Breast epithelium (tissue), 4 donors: ENCODE data around the gene GRIK4. TPM values are rescaled to one million over a fixed set of nuclear protein-coding genes. Genes with fewer than 3 reads are reported as not detected.

Experiments
- DNase-seq, 2 donors: peaks; one replicate each; pipeline ENCODE4 v3.0.0-alpha.2; 2019; ENCODE audit warnings: low spot score in 2 of 2
- H3K27ac ChIP-seq, 2 donors: fragments of 200-600 bp; sonication (generic) in 1 of 2; one replicate each; pipeline ENCODE4 v1.5.1; 2016 to 2019; ENCODE audit warnings: mild to moderate bottlenecking in 1 of 2
- H3K27me3 ChIP-seq, 2 donors: fragments of 200-600 bp; sonication (generic) in 1 of 2; one replicate each; pipeline versions ENCODE4 v1.5.1 to v1.6.0; 2017 to 2019; ENCODE audit warnings: control low read depth in 1 of 2, mild to moderate bottlenecking in 1 of 2
- H3K36me3 ChIP-seq: fragments of 200-600 bp; one replicate; pipeline ENCODE4 v1.5.1; 2019
- H3K4me1 ChIP-seq, 2 donors: fragments of 200-600 bp; sonication (generic); one replicate each; pipeline ENCODE4 v1.5.1; 2016 to 2019; ENCODE audit warnings: control low read depth in 1 of 2
- H3K4me3 ChIP-seq, 3 donors: fragments of 200-600 bp; sonication (generic); 1 replicate in 2 of 3; 2 replicates in 1 of 3; pipeline ENCODE4 v1.5.1; 2016 to 2019; ENCODE audit warnings: mild to moderate bottlenecking in 3 of 3, moderate library complexity in 2 of 3
- H3K9me3 ChIP-seq, 2 donors: fragments of 200-600 bp; sonication (generic) in 1 of 2; one replicate each; pipeline ENCODE4 v1.5.1; 2016 to 2019; ENCODE audit warnings: control low read depth in 1 of 2
- POLR2A ChIP-seq: fragments of 450-650 bp; IDR thresholded peaks from one replicate; pipeline ENCODE4 v1.6.1; 2016; ENCODE audit warnings: antibody characterized with exemption, mild to moderate bottlenecking, moderate library complexity
- POLR2AphosphoS5 ChIP-seq, 3 donors: sonication (generic); formaldehyde crosslinking; IDR thresholded peaks; one replicate each; pipeline ENCODE4 v1.6.1; 2017; ENCODE audit warnings: antibody characterized with exemption in 3 of 3
- intact Hi-C: fragments of 100-400 bp; cut with DNase I; formaldehyde crosslinking; loops from one replicate; pipeline ENCODE4 v1.15.1; 2023; ENCODE audit warnings: low total_unique reads
- total RNA-seq, 3 donors: library from RNA; depleted of rRNA; stranded (reverse); fragments of >200 nt; gene quantifications; one replicate each; pipeline ENCODE4 v1.1.0, GENCODE V29; 2016
- TF ChIP-seq, protein P1 (sequence below), 3 donors: fragments of 450-650 bp; IDR thresholded peaks; one replicate each; pipeline ENCODE4 v1.5.1; 2016 to 2017; ENCODE audit warnings: antibody characterized with exemption in 3 of 3, mild to moderate bottlenecking in 3 of 3, moderate library complexity in 3 of 3

GRIK4 gene
- total RNA-seq, 3 donors from 2014 or later = 0.29 to 0.66 TPM; not detected in 1

DNA sequence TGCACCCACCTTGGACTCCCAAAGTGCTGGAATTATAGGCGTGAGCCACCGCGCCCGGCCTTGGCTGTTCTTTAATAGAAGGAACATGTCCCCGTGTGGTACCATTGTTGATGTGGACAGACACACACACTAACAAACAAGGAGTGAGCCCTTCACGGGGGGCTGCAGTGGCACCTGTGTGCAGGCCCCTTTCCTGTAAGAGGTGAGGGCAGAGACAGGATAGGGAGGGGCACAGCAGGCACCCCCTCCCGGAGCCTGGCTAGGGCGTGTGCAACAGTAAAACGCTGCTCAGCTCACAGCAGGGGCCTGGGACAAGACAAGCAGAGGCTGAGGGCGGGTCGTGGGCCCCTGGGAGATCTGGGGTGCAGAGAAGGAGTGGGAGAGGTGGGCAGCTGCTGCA, 37.8 kb downstream of the GRIK4 start:
- H3K27me3 ChIP-seq = no peaks in the 10 kb centered on the region
- no peak for DNase-seq
- intact Hi-C loops = no loop called here

DNA sequence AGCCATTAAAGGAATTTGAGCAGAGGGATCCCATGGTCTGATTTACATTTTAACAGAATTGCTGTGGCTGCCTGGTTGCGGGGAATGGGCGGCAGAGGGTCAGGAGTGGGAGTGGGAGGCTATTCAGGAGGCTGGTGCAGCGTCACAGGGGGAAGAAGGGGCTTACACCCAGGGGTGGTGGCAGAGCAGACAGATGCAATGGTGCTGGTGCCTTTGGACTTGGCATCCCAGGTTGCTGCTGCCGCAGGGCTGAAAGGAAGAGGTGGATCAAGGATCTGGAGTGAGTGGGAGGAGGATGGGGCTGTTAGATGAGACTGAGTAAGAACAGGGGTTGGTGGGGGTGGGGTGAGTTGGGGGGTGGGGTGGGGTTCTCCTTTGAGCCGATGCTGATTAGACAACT, 38.5 kb downstream of the GRIK4 start:
- no peaks in the 10 kb centered on the region for H3K27me3 ChIP-seq
- H3K4me3 ChIP-seq = no peak overlapping the region
- no peaks in the 10 kb centered on the region for H3K36me3 ChIP-seq
- TF ChIP-seq, protein P1, sequence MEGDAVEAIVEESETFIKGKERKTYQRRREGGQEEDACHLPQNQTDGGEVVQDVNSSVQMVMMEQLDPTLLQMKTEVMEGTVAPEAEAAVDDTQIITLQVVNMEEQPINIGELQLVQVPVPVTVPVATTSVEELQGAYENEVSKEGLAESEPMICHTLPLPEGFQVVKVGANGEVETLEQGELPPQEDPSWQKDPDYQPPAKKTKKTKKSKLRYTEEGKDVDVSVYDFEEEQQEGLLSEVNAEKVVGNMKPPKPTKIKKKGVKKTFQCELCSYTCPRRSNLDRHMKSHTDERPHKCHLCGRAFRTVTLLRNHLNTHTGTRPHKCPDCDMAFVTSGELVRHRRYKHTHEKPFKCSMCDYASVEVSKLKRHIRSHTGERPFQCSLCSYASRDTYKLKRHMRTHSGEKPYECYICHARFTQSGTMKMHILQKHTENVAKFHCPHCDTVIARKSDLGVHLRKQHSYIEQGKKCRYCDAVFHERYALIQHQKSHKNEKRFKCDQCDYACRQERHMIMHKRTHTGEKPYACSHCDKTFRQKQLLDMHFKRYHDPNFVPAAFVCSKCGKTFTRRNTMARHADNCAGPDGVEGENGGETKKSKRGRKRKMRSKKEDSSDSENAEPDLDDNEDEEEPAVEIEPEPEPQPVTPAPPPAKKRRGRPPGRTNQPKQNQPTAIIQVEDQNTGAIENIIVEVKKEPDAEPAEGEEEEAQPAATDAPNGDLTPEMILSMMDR (IDR thresholded peaks at IDR 0.05) = no peak
- TF ChIP-seq POLR2AphosphoS5 (IDR thresholded peaks at IDR 0.05) (no peak), POLR2A (no peak)
- no peaks in the 10 kb centered on the region for H3K9me3 ChIP-seq
- H3K27ac ChIP-seq = no peak overlapping the region
- intact Hi-C loops = no loop called here
- no peak for DNase-seq
- H3K4me1 ChIP-seq = peaks cover 0 to 9% of the 10 kb centered on the region in 2 donors

More for the DNA sequence above, 37.8 kb downstream of the GRIK4 start:
- H3K9me3 ChIP-seq = no peaks in the 10 kb centered on the region
- no peak overlapping the region for H3K27ac ChIP-seq
- no peaks in the 10 kb centered on the region for H3K36me3 ChIP-seq
- H3K4me3 ChIP-seq = no peak overlapping the region
- no peak for TF ChIP-seq POLR2AphosphoS5 (IDR thresholded peaks at IDR 0.05)
- no peak for TF ChIP-seq POLR2A
- TF ChIP-seq, protein P1 (IDR thresholded peaks at IDR 0.05) = no peak
- peaks cover 0 to 9% of the 10 kb centered on the region in 2 donors for H3K4me1 ChIP-seq

DNA sequence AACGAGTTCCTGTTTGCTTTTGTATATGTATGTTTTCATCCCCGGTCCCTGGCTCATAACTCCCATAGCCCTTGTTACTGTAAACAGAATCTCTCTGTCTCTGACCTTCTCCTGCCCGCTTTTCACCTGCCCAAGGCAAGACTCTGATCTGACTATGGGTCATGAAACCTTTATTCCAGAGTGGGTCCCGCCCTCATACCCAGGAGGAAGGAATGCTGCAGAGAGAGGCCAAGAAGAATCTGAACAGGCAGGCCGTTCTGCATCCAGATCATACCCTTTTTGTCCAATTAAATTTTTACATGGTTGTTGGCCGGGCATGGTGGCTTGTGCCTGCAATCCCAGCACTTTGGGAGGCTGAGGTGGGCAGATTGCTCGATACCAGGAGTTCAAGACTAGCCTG, 39.6 kb downstream of the GRIK4 start:
- TF ChIP-seq POLR2A (no peak), POLR2AphosphoS5 (IDR thresholded peaks at IDR 0.05) (no peak)
- TF ChIP-seq, protein P1 (IDR thresholded peaks at IDR 0.05) = no peak
- H3K4me3 ChIP-seq = no peak overlapping the region
- no peak overlapping the region for H3K27ac ChIP-seq
- intact Hi-C loops = no loop called here
- DNase-seq = no peak
- no peaks in the 10 kb centered on the region for H3K36me3 ChIP-seq
- H3K4me1 ChIP-seq = peaks cover 0 to 9% of the 10 kb centered on the region in 2 donors
- no peaks in the 10 kb centered on the region for H3K9me3 ChIP-seq
- no peaks in the 10 kb centered on the region for H3K27me3 ChIP-seq

DNA sequence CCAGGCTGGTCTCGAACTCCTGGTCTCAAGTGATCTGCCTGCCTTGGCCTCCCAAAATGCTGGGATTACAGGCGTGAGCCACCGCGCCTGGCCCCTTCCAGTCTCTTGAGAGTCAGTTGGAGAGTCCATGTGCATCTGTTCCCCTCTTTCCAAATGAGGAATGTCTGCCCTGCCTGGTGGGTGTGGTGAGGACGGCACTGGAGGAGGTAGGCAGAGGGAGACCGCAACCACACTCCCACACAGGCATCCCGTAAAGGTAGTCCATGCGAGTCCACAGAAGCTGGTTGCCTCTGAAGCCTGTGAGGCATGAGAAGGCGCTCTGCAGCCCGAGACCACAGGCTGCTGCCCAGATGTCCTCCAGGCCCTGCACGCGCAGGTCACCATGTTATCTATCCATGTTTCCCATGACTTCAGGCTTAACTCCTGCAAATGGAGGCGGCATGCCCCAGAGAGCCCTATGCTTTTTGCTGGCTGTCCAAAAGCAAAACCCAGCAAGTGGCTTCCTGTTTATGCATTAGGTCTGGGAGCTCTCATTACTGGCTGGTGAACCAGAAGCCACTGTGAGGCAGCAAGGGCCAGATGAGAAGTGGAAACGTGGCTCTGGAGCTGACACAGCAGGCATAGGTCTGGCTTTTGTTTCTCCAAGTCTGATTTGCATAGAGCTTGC, 43.4 kb downstream of the GRIK4 start:
- no peak for DNase-seq
- TF ChIP-seq POLR2A = no peak
- TF ChIP-seq, protein P1 (IDR thresholded peaks at IDR 0.05) = no peak
- TF ChIP-seq POLR2AphosphoS5 (IDR thresholded peaks at IDR 0.05) = no peak
- no peaks in the 10 kb centered on the region for H3K27me3 ChIP-seq
- H3K36me3 ChIP-seq = no peaks in the 10 kb centered on the region
- intact Hi-C loops = no loop called here
- H3K4me1 ChIP-seq = no peaks in the 10 kb centered on the region
- H3K4me3 ChIP-seq = no peak overlapping the region
- H3K9me3 ChIP-seq = no peaks in the 10 kb centered on the region
- no peak overlapping the region for H3K27ac ChIP-seq

DNA sequence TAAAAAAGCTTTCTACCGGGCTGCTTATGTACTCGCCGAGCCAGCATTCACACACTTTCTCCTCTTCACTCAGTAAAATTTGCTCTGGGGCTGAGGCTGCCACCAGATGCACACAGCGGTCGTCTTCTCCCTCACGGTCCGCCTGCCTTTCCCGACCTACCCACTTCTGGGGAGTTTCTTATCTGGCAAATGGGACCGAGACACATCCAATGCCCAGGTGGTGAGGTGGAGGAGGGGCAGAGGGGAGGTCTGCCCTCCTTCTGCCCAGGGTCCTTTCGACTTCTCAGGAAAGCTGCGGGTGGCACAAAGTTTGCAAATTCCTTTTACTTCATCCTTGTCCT, 43.9 kb downstream of the GRIK4 start:
- no peaks in the 10 kb centered on the region for H3K27me3 ChIP-seq
- no peak for DNase-seq
- intact Hi-C loops = no loop called here
- H3K9me3 ChIP-seq = no peaks in the 10 kb centered on the region
- TF ChIP-seq, protein P1 (IDR thresholded peaks at IDR 0.05) = no peak
- TF ChIP-seq POLR2A = no peak
- TF ChIP-seq POLR2AphosphoS5 (IDR thresholded peaks at IDR 0.05) = no peak
- H3K4me3 ChIP-seq = no peak overlapping the region
- no peak overlapping the region for H3K27ac ChIP-seq
- H3K36me3 ChIP-seq = no peaks in the 10 kb centered on the region
- H3K4me1 ChIP-seq = no peaks in the 10 kb centered on the region
